Esophagus muscularis mucosa (tissue), 4 donors: Measurements from ENCODE around the gene DMXL2. TPM values are rescaled to one million over a fixed set of nuclear protein-coding genes. Genes with fewer than 3 reads are reported as not detected.

Source experiments
- DNase-seq: peaks from one replicate; pipeline ENCODE4 v3.0.0-alpha.2; 2017; ENCODE audit errors: extremely low spot score
- H3K27ac ChIP-seq, 4 donors: fragments of 200-600 bp; sonication (generic); replicated peaks in 1 of 4; 1 replicate in 3 of 4; 2 replicates in 1 of 4; pipeline ENCODE4 v1.5.1; 2016 to 2019; ENCODE audit warnings: mild to moderate bottlenecking in 1 of 4
- H3K27me3 ChIP-seq, 4 donors: fragments of 200-600 bp; sonication (generic); one replicate each; pipeline versions ENCODE4 v1.5.1 to v1.6.0; 2016 to 2019
- H3K36me3 ChIP-seq, 4 donors: fragments of 200-600 bp; sonication (generic); one replicate each; pipeline ENCODE4 v1.5.1; 2016 to 2019
- H3K4me1 ChIP-seq, 4 donors: fragments of 200-600 bp; sonication (generic); one replicate each; pipeline ENCODE4 v1.5.1; 2016 to 2019
- H3K4me3 ChIP-seq, 4 donors: fragments of 200-600 bp; sonication (generic); 1 replicate in 2 of 4; 2 replicates in 2 of 4; pipeline ENCODE4 v1.5.1; 2016 to 2019; ENCODE audit warnings: mild to moderate bottlenecking in 4 of 4, moderate library complexity in 1 of 4
- H3K9me3 ChIP-seq, 4 donors: fragments of 200-600 bp; sonication (generic); 1 replicate in 3 of 4; 2 replicates in 1 of 4; pipeline ENCODE4 v1.5.1; 2016 to 2019
- CTCF ChIP-seq, 3 experiments: fragments of 200-600 bp in 2 of 3; fragments of 450-650 bp in 1 of 3; sonication (generic) in 2 of 3; IDR thresholded peaks; one replicate each; pipeline ENCODE4 v1.5.1; 2017 to 2019; ENCODE audit warnings: antibody characterized with exemption in 3 of 3, mild to moderate bottlenecking in 2 of 3, moderate library complexity in 1 of 3
- EP300 ChIP-seq: sonication (generic); formaldehyde crosslinking; IDR thresholded peaks from one replicate; pipeline ENCODE4 v1.6.1; 2017; ENCODE audit warnings: antibody characterized with exemption
- POLR2A ChIP-seq: fragments of 450-650 bp; IDR thresholded peaks from one replicate; pipeline ENCODE4 v1.6.1; 2017; ENCODE audit warnings: antibody characterized with exemption, moderate library complexity, mild to moderate bottlenecking, low read depth
- POLR2AphosphoS5 ChIP-seq, 2 donors: sonication (generic); formaldehyde crosslinking; IDR thresholded peaks; one replicate each; pipeline ENCODE4 v1.6.1; 2017; ENCODE audit warnings: antibody characterized with exemption in 2 of 2
- WGBS: methylation state at CpG from one replicate; pipeline ENCODE4 v1.1.5; 2018; 5-methylcytosine and 5-hydroxymethylcytosine counted together
- intact Hi-C: fragments of 100-400 bp; cut with DNase I; formaldehyde crosslinking; loops from one replicate; pipeline ENCODE4 v1.15.1; 2023
- total RNA-seq, 4 donors: library from RNA; depleted of rRNA; stranded (reverse); fragments of >200 nt; gene quantifications; one replicate each; pipeline versions ENCODE4 v1.1.0 to v1.2.1, GENCODE V29; 2016

The DMXL2 gene
- total RNA-seq, 4 donors from 2014 or later: 18.8 to 26.6 (median 19.3) TPM

DNA sequence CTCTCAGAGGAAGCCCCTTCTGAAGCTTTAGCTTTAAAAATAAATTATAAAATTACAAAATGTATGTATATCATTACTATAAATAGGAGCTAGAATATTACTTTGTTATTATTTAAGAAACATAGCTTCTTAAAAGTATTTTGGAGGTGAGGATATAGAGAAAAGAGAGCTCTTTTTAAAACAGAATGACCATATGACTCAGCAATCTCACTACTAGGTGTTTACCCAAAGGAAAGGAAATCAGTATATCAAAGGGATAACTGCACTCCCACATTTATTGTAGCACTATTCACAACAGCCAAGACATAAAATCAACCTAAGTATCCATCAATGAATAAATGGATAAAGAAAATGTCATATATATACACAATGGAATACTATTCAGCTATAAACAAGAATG is 119.6 kb downstream of the DMXL2 start:
- Histone ChIP-seq H3K9me3 (no peaks in the 10 kb centered on the region), H3K36me3 (peaks cover 0 to 41% (median 5%) of the 10 kb centered on the region in 4 donors), H3K4me1 (no peaks in the 10 kb centered on the region), H3K4me3 (no peak overlapping the region), H3K27ac (no peak overlapping the region), H3K27me3 (no peaks in the 10 kb centered on the region)
- intact Hi-C loops: no loop called here
- DNase-seq: no peak
- TF ChIP-seq POLR2AphosphoS5 (IDR thresholded peaks at IDR 0.05) (no peak), EP300 (no peak), POLR2A (no peak), CTCF (IDR thresholded peaks at IDR 0.05) (no peak)

- no peak overlapping the region for H3K27ac ChIP-seq
- peaks cover 0 to 32% (median 5%) of the 10 kb centered on the region in 4 donors for H3K36me3 ChIP-seq
- no peaks in the 10 kb centered on the region for H3K27me3 ChIP-seq
- no peaks in the 10 kb centered on the region for H3K4me1 ChIP-seq
- intact Hi-C loops: no loop called here
- peak in 1 of 3 experiments; percentile 27 for TF ChIP-seq CTCF (IDR thresholded peaks at IDR 0.05)
- no peak for TF ChIP-seq EP300
- TF ChIP-seq POLR2A: no peak
- no peak for TF ChIP-seq POLR2AphosphoS5 (IDR thresholded peaks at IDR 0.05)
- no peaks in the 10 kb centered on the region for H3K9me3 ChIP-seq
- H3K4me3 ChIP-seq: no peak overlapping the region
- 82% methylated on average over 5 of the region's 5 CpGs for WGBS
- DNase-seq: no peak
Measured at GRCh38 chr15:51499379-51499976, 123.1 kb downstream of the DMXL2 start.

- Histone ChIP-seq H3K27ac (no peak overlapping the region), H3K4me3 (no peak overlapping the region), H3K4me1 (no peaks in the 10 kb centered on the region), H3K9me3 (no peaks in the 10 kb centered on the region), H3K36me3 (peaks cover 0 to 28% (median 5%) of the 10 kb centered on the region in 4 donors), H3K27me3 (no peaks in the 10 kb centered on the region)
- intact Hi-C loops: no loop called here
- no peak for DNase-seq
- TF ChIP-seq EP300 (no peak), POLR2A (no peak)
- 97% methylated on average over 3 of the region's 3 CpGs for WGBS
Measured at GRCh38 chr15:51497806-51498205, 124.8 kb downstream of the DMXL2 start.

DNA sequence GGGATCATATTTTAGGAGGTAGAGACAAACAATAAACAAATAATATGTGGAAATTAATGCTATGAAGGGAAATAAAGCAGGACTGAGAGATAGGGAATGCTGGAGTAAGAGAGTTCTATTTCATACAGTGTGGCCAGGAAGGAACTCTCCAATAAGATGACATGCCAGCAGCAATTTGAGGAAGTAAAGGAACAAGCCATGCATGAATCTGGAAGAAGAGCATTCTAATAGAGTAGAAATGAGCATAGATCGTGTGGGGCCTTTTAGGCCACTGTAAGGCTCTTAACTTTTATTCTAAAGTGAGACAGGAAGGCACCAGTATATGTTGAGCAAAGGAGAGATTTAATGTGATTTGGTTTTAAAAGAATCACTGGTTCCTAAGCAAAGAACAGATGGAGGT is 126.3 kb downstream of the DMXL2 start:
- Histone ChIP-seq H3K27ac (no peak overlapping the region), H3K9me3 (no peaks in the 10 kb centered on the region), H3K4me3 (no peak overlapping the region), H3K36me3 (peaks cover 0 to 24% (median 5%) of the 10 kb centered on the region in 4 donors), H3K4me1 (no peaks in the 10 kb centered on the region), H3K27me3 (no peaks in the 10 kb centered on the region)
- DNase-seq: no peak
- TF ChIP-seq CTCF (IDR thresholded peaks at IDR 0.05) (no peak), POLR2A (no peak), EP300 (no peak), POLR2AphosphoS5 (IDR thresholded peaks at IDR 0.05) (no peak)
- intact Hi-C loops: no loop called here
- WGBS: 77% methylated on average over 1 of the region's 1 CpG

DNA sequence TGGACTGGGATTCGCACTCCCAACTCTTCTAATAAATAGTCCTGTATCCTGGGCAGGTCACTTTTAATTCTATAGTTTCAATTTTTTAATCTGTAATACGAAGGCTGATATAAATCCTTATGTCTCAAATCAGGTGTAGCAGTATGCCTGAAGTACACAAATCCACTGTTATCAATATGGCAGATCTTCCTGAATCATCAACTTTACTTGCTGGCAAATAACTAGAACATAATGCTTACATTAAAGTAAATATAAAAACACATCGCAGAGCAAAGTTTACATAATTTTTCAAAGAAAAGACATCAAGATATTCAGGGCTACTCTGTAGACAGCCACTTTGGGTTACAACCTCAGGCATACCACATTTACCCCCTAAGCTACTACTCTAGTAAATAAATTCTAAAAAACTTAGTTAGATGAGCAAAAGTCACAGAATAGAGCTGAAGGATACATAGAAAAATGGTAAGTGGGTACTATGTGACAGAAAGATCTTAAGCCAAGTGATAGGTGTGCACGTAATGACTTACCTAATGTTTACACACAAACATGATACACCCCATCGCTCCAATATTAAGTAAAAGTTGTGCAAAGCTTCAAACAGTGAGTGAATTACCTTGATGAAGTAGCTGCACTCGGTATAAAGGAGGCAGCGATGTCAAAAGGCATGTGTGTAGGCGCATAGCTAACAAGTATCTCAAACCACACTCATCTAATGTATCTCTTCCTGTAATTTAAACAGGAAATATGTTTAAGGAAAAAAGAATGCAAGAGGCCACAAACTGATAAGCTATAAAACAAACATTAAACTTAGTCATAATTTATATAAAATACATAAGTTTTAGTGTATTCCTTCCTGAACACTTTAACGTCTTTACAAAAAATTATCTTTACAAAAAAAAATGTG is 127.9 kb downstream of the DMXL2 start:
- peaks cover 0 to 34% (median 3%) of the 10 kb centered on the region in 4 donors for H3K36me3 ChIP-seq
- H3K4me3 ChIP-seq: no peak overlapping the region
- no peak overlapping the region for H3K27ac ChIP-seq
- no peaks in the 10 kb centered on the region for H3K4me1 ChIP-seq
- 88% methylated on average over 9 of the region's 9 CpGs for WGBS
- intact Hi-C loops: no loop called here
- TF ChIP-seq CTCF (IDR thresholded peaks at IDR 0.05): no peak
- TF ChIP-seq EP300: no peak
- TF ChIP-seq POLR2AphosphoS5 (IDR thresholded peaks at IDR 0.05): no peak
- TF ChIP-seq POLR2A: no peak
- no peaks in the 10 kb centered on the region for H3K9me3 ChIP-seq
- DNase-seq: no peak
- H3K27me3 ChIP-seq: no peaks in the 10 kb centered on the region
